Activated CD4-positive, alpha-beta T cell treated with anti-CD3 and anti-CD28 coated beads, Interleukin-2, amount 10 ng/mL, durations not matched to agents 7 days and 5 days (primary cell): ENCODE measurements around the gene RAX2. TPM values are rescaled to one million over a fixed set of nuclear protein-coding genes. Genes with fewer than 3 reads are reported as not detected.
A peak's percentile ranks its signal among the peaks of the same experiment; 100 is the strongest.
"Not testable (repeated sequence)": the region's sequence is repeated elsewhere in the genome, so short reads cannot be mapped to it uniquely, and the experiment has no call there.

Experiments
- CTCF ChIA-PET: fragments of 350-600 bp; sonication (Branson Sonifier 250); formaldehyde crosslinking; loops from one replicate; lab custom pipeline; 2021; ENCODE audit warnings: antibody characterized with exemption; lab: Charles Lee
- POLR2A ChIA-PET: fragments of 350-600 bp; sonication (Branson Sonifier 250); formaldehyde crosslinking; loops from one replicate; lab custom pipeline; 2021; ENCODE audit warnings: antibody characterized with exemption; lab: Charles Lee
- DNase-seq: peaks from one replicate; pipeline ENCODE4 v3.0.0-alpha.2; 2020
- H3K27ac Mint-ChIP-seq: one replicate; pipeline ENCODE4 v1.8.0; 2021; ENCODE audit warnings: mild to moderate bottlenecking, moderate library complexity, mixed read lengths
- H3K27me3 Mint-ChIP-seq: one replicate; pipeline ENCODE4 v1.8.0; 2021; ENCODE audit warnings: mixed read lengths
- H3K36me3 Mint-ChIP-seq: one replicate; pipeline ENCODE4 v1.8.0; 2021; ENCODE audit warnings: low read depth, mixed read lengths
- H3K4me1 Mint-ChIP-seq: one replicate; pipeline ENCODE4 v1.8.0; 2021; ENCODE audit warnings: mixed read lengths
- H3K4me3 Mint-ChIP-seq: one replicate; pipeline ENCODE4 v1.8.0; 2021; ENCODE audit warnings: mild to moderate bottlenecking, moderate library complexity, mixed read lengths
- H3K9me3 Mint-ChIP-seq: one replicate; pipeline ENCODE4 v1.8.0; 2021; ENCODE audit warnings: mixed read lengths
- total RNA-seq, 2 experiments: library from RNA; stranded (reverse); gene quantifications; one replicate each; pipeline ENCODE4 v1.2.3, GENCODE V29; 2021

The RAX2 gene
- total RNA-seq, 2 experiments from 2014 or later: not detected

DNA sequence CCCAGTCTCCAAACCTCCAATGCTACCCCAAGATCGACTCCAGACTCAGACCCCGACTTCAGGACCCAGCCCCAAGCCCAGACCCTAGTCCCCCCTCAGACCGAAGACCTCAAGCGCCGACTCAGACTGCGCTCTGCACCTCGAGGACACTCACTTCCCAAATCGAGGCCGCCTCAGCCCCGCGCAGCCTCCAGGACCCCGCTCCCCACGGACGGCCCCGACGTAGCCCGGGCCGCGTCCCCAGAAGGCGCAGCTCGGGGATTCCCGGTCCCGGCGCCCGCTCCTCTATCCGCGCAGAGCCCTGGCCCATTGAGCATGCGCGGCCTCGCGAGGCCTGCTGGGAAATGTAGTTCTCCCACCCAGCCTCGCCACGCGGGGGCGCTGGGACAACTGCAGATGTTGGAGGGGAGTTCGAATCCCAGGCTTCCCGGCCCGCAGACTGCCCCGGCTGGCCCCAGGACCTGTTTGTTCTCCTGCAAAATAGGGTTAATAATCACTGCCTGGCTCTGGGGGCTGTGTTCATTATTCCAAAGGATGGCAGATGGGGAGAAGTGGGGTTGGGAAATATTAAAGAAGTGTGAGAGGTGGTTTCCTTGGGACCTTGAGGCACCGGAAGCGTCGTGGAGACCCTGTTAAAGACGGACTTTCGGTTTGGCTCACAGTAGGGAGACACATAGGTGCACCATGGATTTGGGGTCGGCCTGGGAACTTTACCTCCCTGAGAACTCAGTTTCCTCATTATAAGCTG is 10.5 kb downstream of the RAX2 start, which contains the start of gene APBA3:
APBA3 (minus strand) TSS at position 311 of the 748 bp plus-strand sequence. CDS start 1,428 bp downstream, outside the sequence.
- DNase-seq: peak; percentile 96
- POLR2A ChIA-PET: no interaction called here
- peaks cover 36% of the 10 kb centered on the region for H3K4me1 Mint-ChIP-seq
- H3K27ac Mint-ChIP-seq: peak within 1 kb of the TSS; percentile 100
- H3K9me3 Mint-ChIP-seq: no peaks in the 10 kb centered on the region
- H3K36me3 Mint-ChIP-seq: peaks cover 23% of the 10 kb centered on the region
- H3K27me3 Mint-ChIP-seq: no peaks in the 10 kb centered on the region
- CTCF ChIA-PET: interaction anchor here (0.6 to 3.9 kb wide), 20 partner anchors 9 to 1029 kb away, joined by 3 to 15 read pairs (median 4); partner anchors contain the start of gene RAX2
- H3K4me3 Mint-ChIP-seq: peak within 1 kb of the TSS; percentile 99

DNA sequence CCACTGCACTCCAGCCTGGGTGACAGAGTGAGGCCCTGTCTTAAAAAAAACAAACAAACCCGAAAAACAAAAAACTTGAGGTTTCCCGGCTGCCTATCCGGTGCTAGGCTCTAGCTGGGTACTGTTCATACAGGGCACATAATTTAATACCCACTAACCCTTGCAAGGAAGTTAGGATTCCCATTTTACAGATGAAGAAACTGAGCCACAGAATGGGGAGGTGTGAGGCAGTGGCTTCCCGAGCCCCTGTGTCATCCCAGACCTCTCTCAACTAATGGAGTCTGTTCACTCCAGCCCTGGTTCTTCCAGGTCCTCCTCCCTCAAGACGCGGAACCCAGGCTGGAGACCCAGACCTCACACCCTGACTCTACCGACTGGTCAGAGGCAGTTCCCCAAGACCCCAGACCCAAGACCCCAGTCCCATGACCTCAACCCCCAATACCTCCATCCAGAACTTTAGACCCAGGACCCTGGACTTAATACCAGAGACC is 11.1 kb downstream of the RAX2 start:
- H3K27me3 Mint-ChIP-seq: no peaks in the 10 kb centered on the region
- peak overlapping the region; percentile 97 for H3K27ac Mint-ChIP-seq
- POLR2A ChIA-PET: no interaction called here
- CTCF ChIA-PET: interaction anchor here (0.6 to 3.9 kb wide), 10 partner anchors 9 to 504 kb away, joined by 3 to 15 read pairs (median 4); no protein-coding TSS in a partner anchor
- H3K4me3 Mint-ChIP-seq: peak overlapping the region; percentile 99
- H3K36me3 Mint-ChIP-seq: peaks cover 18% of the 10 kb centered on the region
- H3K4me1 Mint-ChIP-seq: peaks cover 31% of the 10 kb centered on the region
- H3K9me3 Mint-ChIP-seq: no peaks in the 10 kb centered on the region
- DNase-seq: peak; percentile 42

DNA sequence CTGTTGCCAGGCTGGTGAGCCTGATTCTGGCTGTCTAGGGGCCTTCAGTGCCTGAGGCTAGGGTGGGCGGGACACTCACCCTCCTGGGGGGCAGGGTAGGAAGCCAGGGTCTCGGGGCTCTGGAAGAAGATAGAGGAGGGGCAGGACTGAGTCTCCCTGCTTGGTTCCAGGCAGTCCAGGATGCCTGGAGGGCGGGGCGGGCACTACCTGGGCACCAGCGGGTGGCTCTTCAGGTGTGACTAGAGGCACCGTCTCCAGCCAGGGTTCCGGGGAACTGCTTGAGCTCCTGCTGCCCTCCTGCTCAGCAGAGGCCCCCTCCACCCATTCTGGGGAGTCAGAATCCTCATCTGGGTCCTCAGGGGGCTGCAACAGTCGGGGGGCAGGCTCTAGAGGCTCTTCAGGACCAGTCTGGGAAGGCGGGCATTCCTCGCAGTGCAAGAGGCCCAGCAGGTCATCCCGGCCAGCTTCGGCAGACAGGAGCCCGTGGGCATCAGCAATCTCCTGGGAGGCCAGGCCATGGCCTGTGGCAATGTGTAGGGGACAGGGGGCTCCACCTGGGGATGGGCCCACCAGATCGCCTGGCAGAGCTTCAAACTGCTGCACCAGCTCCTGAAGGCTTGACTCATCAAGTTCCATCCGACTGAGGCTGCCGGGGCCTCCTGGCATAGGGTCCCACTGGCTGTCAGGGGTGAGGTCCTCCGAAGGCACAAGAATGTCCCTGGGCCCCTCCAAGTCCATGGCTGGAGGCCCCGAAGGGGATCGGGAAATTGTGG is 12.4 kb downstream of the RAX2 start:
- H3K27me3 Mint-ChIP-seq: no peaks in the 10 kb centered on the region
- DNase-seq: no peak
- H3K4me3 Mint-ChIP-seq: peak overlapping the region; percentile 99
- ChIA-PET CTCF (interaction anchor here (1.6 to 3.0 kb wide), 4 partner anchors 18 to 62 kb away, joined by 3 to 12 read pairs (median 6); no protein-coding TSS in a partner anchor), POLR2A (no interaction called here)
- H3K36me3 Mint-ChIP-seq: peaks cover 26% of the 10 kb centered on the region
- peak overlapping the region; percentile 9 for H3K27ac Mint-ChIP-seq
- peaks cover 34% of the 10 kb centered on the region for H3K4me1 Mint-ChIP-seq
- no peaks in the 10 kb centered on the region for H3K9me3 Mint-ChIP-seq

DNA sequence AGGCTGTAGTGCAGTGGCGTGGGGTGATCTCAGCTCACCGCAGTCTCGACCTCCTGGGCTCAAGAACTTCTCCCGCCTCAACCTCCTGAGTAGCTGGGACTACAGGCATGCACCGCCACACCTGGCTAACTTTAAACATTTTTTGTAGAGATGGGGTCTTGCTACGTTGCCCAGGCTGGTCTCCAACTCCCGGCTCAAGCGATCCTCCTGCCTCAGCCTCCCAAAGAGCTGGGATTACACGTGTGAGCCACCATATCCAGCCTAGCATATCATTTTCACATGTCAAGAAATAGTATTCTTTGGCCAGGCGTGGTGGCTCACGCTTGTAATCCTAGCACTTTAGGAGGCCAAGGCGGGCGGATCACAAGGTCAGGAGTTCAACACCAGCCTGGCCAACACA is 13.7 kb downstream of the RAX2 start:
- POLR2A ChIA-PET, H3K27ac Mint-ChIP-seq, H3K27me3 Mint-ChIP-seq, H3K4me3 Mint-ChIP-seq, DNase-seq, H3K9me3 Mint-ChIP-seq: not testable (repeated sequence)
- CTCF ChIA-PET: interaction anchor here (3.0 kb wide), 1 partner anchor 63 kb away, joined by 12 read pairs; no protein-coding TSS in a partner anchor
- Mint-ChIP-seq H3K36me3 (peaks cover 27% of the 10 kb centered on the region), H3K4me1 (peaks cover 35% of the 10 kb centered on the region)

DNA sequence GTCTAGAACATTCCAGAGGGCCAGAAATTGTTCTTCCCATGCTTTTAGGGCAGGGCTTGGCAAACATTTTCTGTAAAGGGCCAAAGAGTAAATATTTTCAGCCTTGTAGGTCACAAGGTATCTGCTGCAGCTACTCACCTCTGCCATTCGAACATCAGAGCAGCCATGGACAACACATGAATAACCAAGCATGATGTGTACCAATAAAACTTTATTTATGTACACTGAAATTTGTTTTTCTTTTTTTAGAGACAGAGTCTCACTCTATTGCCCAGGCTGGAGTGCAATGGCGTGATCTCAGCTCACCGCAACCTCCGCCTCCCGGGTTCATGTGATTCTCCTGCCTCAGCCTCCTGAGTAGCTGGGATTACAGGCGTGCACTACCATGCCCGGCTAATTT is 14.3 kb downstream of the RAX2 start:
- CTCF ChIA-PET: interaction anchor here (3.0 kb wide), 1 partner anchor 64 kb away, joined by 12 read pairs; no protein-coding TSS in a partner anchor
- peak overlapping the region; percentile 41 for H3K27ac Mint-ChIP-seq
- peaks cover 24% of the 10 kb centered on the region for H3K36me3 Mint-ChIP-seq
- POLR2A ChIA-PET, H3K27me3 Mint-ChIP-seq, DNase-seq, H3K9me3 Mint-ChIP-seq, H3K4me3 Mint-ChIP-seq: not testable (repeated sequence)
- H3K4me1 Mint-ChIP-seq: peaks cover 29% of the 10 kb centered on the region

DNA sequence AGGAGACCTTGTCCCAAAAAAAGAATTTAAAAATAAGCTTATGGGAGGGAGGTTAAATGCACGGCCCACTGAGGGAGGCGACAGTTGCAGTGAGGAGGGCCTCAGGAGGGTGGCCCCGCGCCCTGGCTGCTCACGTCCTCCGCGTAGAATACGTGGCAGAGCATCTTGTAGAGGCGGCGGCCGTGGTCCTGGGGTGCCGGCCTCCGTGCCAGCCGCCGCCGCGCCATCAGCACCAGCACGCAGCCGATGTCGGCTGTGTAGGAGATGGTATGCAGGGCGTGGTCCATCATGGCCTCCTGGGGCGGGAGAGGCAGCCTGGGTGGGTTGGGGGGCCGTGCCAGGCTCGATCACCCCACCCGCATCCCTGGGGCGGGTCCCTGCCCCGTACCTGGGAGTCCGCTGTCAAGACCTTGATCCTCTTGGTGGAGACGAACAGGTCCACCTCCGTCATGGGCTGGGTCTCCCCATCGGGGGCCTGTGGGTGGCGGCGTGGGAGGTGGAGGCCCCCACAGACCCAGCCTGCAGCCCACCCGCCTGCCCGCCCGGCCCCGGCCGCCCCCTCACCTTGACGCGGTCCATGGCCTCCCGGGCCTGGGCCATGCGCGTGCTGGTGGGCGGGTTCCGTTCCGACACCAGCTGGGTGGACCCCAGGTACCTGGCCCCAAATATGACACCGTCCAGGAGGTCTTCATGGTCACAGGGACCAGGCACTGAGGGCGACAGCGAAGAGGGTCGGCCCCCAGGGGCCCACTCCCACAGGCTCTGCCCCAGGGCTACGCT is 18.2 kb downstream of the RAX2 start:
- ChIA-PET CTCF (interaction anchor here (2.6 kb wide), 1 partner anchor 9 kb away, joined by 8 read pairs; the partner anchor contains the start of gene MRPL54), POLR2A (no interaction called here)
- peaks cover 8% of the 10 kb centered on the region for H3K4me1 Mint-ChIP-seq
- no peak overlapping the region for H3K4me3 Mint-ChIP-seq
- DNase-seq: no peak
- no peak overlapping the region for H3K27ac Mint-ChIP-seq
- peaks cover 37% of the 10 kb centered on the region for H3K36me3 Mint-ChIP-seq
- H3K9me3 Mint-ChIP-seq: no peaks in the 10 kb centered on the region
- H3K27me3 Mint-ChIP-seq: no peaks in the 10 kb centered on the region

DNA sequence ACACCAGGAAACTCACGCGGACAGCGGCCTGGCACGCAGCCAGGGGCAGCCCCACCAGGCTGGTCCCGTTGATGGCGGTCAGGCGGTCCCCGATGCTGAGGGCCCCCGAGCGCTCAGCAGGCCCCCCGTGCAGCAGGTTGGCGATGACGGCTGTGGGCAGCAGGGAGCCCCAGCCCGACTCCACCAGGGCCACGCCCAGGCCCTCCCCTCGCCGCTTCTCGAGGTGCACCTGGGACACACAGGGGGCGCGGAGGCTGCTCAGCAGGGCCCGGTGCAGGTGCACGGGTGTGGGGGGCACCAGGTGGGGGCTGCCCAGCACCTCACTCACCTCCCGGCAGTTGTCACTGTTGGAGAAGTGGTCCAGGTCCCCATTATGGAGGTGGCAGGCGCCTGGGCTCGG is 19.5 kb downstream of the RAX2 start:
- peaks cover 8% of the 10 kb centered on the region for H3K4me1 Mint-ChIP-seq
- no peak overlapping the region for H3K27ac Mint-ChIP-seq
- ChIA-PET POLR2A (no interaction called here), CTCF (interaction anchor here (1.5 to 2.6 kb wide), 2 partner anchors 8 to 10 kb away, joined by 4 to 8 read pairs; partner anchors contain the start of genes APBA3 and MRPL54)
- H3K9me3 Mint-ChIP-seq: no peaks in the 10 kb centered on the region
- H3K4me3 Mint-ChIP-seq: no peak overlapping the region
- H3K27me3 Mint-ChIP-seq: no peaks in the 10 kb centered on the region
- DNase-seq: no peak
- H3K36me3 Mint-ChIP-seq: peaks cover 36% of the 10 kb centered on the region

DNA sequence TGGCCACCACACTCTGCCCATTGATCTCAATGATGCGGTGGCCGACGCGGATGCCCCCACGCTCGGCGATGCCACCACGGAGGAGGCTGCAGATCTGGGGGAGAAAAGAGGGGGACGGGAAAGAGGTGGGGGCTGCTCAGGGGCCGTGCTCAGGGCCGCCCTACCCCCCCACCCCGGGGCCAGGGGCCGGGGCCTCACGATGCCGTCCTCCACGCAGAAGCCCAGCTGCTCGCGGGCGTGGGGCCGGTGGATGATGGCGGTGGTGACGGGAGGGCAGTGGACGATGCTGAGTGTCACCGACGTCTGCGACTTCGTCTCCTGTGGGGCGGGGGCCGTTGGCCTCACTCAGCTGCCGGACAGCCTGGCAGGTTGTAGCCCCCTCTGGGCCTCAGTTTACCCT is 20.8 kb downstream of the RAX2 start:
- ChIA-PET POLR2A (no interaction called here), CTCF (interaction anchor here (0.7 to 1.5 kb wide), 2 partner anchors 10 to 237 kb away, joined by 3 to 4 read pairs; partner anchors contain the start of gene APBA3)
- Mint-ChIP-seq H3K36me3 (peaks cover 31% of the 10 kb centered on the region), H3K27me3 (no peaks in the 10 kb centered on the region), H3K9me3 (no peaks in the 10 kb centered on the region), H3K27ac (no peak overlapping the region), H3K4me1 (peaks cover 5% of the 10 kb centered on the region), H3K4me3 (no peak overlapping the region)
- no peak for DNase-seq

DNA sequence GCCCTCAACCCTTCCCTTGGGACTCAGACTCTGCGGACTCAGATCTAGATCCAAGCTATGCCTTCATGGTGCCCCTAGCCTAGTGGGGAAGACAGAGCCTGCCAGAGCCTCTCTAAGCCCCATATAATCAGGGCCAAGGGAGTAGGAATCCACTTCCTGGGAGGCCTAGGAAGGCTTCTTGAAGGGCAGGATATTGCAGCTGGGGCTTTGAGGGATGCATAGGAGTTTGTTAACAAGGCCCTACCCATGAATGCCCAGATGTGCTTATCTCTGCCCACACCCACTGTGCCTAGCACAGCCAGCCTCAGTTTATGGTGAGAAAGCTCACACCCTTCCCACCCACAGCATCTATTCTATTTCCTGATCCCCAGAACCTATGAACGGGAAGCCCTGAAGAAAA is 21.8 kb downstream of the RAX2 start:
- no peak overlapping the region for H3K4me3 Mint-ChIP-seq
- ChIA-PET CTCF (interaction anchor here (0.6 kb wide), 1 partner anchor 107 kb away, joined by 5 read pairs; no protein-coding TSS in a partner anchor), POLR2A (no interaction called here)
- peaks cover 2% of the 10 kb centered on the region for H3K4me1 Mint-ChIP-seq
- no peak for DNase-seq
- H3K36me3 Mint-ChIP-seq: peaks cover 27% of the 10 kb centered on the region
- no peaks in the 10 kb centered on the region for H3K27me3 Mint-ChIP-seq
- H3K27ac Mint-ChIP-seq: no peak overlapping the region
- no peaks in the 10 kb centered on the region for H3K9me3 Mint-ChIP-seq

DNA sequence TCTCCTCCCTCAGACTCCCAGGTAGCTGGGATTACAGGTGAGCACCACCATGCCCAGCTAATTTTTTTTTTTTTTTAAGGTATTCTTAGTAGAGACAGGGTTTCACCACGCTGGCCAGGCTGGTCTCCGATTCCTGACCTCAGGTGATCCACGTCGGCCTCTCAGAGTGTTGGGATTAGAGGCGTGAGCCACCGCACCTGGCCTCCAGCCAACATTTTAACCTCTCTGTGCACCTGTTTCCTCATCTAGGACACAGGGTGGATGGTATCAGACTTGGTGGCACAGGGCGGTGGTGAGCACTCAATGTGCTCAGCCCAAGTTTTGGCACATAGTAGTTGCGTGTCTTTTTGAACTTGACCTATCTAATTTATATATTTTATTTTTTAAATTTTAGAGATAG is 23.1 kb downstream of the RAX2 start:
- Mint-ChIP-seq H3K27me3 (no peaks in the 10 kb centered on the region), H3K4me3 (no peak overlapping the region), H3K36me3 (peaks cover 23% of the 10 kb centered on the region), H3K4me1 (no peaks in the 10 kb centered on the region), H3K27ac (no peak overlapping the region), H3K9me3 (no peaks in the 10 kb centered on the region)
- no peak for DNase-seq
- ChIA-PET POLR2A (no interaction called here), CTCF (interaction anchor here (0.5 kb wide), 1 partner anchor 732 kb away, joined by 3 read pairs; no protein-coding TSS in a partner anchor)

DNA sequence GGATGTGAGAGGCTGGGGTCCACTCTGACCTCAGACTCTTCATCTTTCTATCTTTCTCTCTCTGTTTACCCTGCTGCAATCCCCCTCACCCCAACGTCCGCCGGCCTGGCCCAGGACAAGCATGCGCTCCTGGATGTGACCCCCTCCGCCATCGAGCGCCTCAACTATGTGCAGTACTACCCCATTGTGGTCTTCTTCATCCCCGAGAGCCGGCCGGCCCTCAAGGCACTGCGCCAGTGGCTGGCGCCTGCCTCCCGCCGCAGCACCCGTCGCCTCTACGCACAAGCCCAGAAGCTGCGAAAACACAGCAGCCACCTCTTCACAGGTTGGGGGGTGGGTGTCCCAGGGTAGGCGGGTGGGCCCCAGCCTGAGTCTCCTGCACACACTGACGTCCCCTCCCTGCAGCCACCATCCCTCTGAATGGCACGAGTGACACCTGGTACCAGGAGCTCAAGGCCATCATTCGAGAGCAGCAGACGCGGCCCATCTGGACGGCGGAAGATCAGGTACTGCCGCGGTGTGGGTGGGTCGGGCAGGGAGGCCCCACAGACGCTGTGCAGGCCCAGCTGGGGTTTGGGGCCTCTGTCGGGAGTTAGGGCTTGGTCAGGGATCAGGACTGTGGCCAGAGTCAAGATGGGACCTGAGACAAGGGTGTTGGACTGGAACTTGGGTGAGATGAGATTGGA is 25.5 kb downstream of the RAX2 start:
- POLR2A ChIA-PET: no interaction called here
- Mint-ChIP-seq H3K27ac (no peak overlapping the region), H3K27me3 (no peaks in the 10 kb centered on the region), H3K9me3 (no peaks in the 10 kb centered on the region), H3K4me3 (no peak overlapping the region), H3K36me3 (peaks cover 15% of the 10 kb centered on the region), H3K4me1 (no peaks in the 10 kb centered on the region)
- CTCF ChIA-PET: interaction anchor here (0.7 kb wide), 1 partner anchor 10 kb away, joined by 3 read pairs; no protein-coding TSS in a partner anchor
- DNase-seq: no peak
